Measurements from ENCODE around the gene CAMK4. TPM values are rescaled to one million over a fixed set of nuclear protein-coding genes. Genes with fewer than 3 reads are reported as not detected.

The CAMK4 gene
- total RNA-seq, 2 donors from 2014 or later: 3.8 to 6.6 TPM

DNA sequence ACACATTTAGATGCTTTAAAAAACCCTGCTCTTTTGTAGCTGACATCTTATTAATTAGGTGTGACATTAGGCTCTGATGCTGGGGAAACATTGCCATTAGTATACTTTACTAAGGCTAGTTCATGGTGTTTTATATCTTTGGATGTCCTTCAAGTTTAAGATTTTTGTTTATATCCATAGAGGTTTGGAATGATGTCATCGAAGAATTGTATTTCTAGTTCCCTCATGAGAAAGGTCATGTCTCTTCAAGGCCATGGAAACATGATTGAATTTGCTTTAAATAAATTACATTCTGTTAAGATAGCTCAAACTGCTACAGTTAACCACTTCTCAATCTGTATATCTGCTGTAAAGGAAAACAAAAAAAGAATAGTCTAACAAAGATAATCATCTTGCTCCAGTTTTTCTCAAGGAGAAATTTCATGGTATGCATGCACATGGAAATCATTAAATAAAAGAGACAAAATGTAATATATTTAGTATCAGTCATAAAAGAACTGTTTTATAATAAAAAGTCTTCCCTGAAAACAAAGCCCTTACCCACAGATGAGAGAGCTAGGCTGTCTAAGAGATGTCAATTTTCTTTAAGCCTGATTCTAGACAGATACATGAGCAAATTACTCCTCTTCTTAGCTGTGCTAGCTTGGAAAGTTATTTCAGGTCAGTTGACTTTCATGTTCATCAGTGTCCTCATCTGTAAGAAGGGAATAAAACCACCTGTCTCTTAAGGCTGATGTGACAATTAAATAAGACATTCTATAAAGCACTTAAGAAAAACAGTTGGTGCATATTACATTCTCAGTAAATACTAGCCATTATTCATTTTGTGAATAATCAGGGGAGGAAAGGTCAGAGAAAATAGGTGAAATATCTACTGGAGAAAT is 313.2 kb downstream of the CAMK4 start:
- Histone ChIP-seq H3K27me3 (replicated peaks; ENCODE audit: insufficient read depth) (no peaks in the 10 kb centered on the region), H3K36me3 (no peaks in the 10 kb centered on the region), H3K4me1 (ENCODE audit: control insufficient read depth in 1 of 2, low read depth in 2 of 2) (peaks cover 6 to 15% of the 10 kb centered on the region in 2 donors), H3K9me3 (no peaks in the 10 kb centered on the region), H3K27ac (no peak overlapping the region), H3K4me3 (no peak overlapping the region)
- TF ChIP-seq, protein P1, sequence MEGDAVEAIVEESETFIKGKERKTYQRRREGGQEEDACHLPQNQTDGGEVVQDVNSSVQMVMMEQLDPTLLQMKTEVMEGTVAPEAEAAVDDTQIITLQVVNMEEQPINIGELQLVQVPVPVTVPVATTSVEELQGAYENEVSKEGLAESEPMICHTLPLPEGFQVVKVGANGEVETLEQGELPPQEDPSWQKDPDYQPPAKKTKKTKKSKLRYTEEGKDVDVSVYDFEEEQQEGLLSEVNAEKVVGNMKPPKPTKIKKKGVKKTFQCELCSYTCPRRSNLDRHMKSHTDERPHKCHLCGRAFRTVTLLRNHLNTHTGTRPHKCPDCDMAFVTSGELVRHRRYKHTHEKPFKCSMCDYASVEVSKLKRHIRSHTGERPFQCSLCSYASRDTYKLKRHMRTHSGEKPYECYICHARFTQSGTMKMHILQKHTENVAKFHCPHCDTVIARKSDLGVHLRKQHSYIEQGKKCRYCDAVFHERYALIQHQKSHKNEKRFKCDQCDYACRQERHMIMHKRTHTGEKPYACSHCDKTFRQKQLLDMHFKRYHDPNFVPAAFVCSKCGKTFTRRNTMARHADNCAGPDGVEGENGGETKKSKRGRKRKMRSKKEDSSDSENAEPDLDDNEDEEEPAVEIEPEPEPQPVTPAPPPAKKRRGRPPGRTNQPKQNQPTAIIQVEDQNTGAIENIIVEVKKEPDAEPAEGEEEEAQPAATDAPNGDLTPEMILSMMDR (IDR thresholded peaks at IDR 0.05): no peak
- DNase-seq (ENCODE audit: low spot score): no peak
- no peak for ATAC-seq (ENCODE audit: insufficient number of reproducible peaks, low FRiP score, low read depth)

Other genes starting within 250 kb of the CAMK4 start
- under 1 TPM in 1 of 2 donors, not detected in 1; 0.28 TPM for gene TSLP, start 152.7 kb upstream of the CAMK4 start, total RNA-seq
- 10 to 100 TPM; 11.0 to 29.4 TPM for gene WDR36, start 132.0 kb upstream of the CAMK4 start, total RNA-seq

Data from thoracic aorta (tissue), 2 donors.